Measurements from ENCODE around the gene WDR26.

DNA sequence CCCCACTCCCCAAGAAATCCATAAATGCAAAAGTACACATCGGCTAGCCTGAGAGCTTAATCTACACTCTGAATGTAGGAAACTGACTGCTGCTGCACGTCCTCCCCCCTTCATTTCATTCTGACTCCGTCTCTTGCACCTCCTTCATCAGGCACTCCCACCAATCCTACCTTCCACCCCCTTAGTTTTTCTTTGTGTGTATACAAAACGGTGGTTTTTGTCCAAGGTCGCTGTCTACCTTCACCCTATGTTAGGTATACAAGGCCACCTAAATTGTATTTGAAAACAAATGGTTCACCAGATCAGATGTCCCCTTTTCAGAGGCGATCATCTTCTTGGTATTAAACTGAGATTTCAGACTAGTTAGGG, 1.9 kb downstream of the WDR26 start:
- TF ChIP-seq, protein P1, sequence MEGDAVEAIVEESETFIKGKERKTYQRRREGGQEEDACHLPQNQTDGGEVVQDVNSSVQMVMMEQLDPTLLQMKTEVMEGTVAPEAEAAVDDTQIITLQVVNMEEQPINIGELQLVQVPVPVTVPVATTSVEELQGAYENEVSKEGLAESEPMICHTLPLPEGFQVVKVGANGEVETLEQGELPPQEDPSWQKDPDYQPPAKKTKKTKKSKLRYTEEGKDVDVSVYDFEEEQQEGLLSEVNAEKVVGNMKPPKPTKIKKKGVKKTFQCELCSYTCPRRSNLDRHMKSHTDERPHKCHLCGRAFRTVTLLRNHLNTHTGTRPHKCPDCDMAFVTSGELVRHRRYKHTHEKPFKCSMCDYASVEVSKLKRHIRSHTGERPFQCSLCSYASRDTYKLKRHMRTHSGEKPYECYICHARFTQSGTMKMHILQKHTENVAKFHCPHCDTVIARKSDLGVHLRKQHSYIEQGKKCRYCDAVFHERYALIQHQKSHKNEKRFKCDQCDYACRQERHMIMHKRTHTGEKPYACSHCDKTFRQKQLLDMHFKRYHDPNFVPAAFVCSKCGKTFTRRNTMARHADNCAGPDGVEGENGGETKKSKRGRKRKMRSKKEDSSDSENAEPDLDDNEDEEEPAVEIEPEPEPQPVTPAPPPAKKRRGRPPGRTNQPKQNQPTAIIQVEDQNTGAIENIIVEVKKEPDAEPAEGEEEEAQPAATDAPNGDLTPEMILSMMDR (IDR thresholded peaks at IDR 0.05; ENCODE audit: insufficient read depth, low read depth, low read length) = no peak
- no peak for TF ChIP-seq EZH2 (IDR thresholded peaks at IDR 0.05; ENCODE audit: insufficient read depth, low read length)
